HepG2 (cell line): ENCODE data around the gene PHEX. TPM values are rescaled to one million over a fixed set of nuclear protein-coding genes. Genes with fewer than 3 reads are reported as not detected.

Experiments
- ATAC-seq: fragments of 200-7000 bp; cut with Tn5 transposase; 3 replicates; pipeline ENCODE4 v1.9.1; 2020; ENCODE audit warnings: mild to moderate bottlenecking, moderate library complexity
- BruUV-seq: library from RNA; stranded (reverse); fragments of 400-500 nt; replicated peaks from 2 replicates; lab custom pipeline; 2021; lab: Mats Ljungman, UMichigan
- CTCF ChIA-PET: fragments of 300-600 bp; formaldehyde crosslinking; extraction: SDS; loops from one replicate; lab custom pipeline; 2021; ENCODE audit warnings: low total read pairs, inconsistent platforms, low intra/inter-chr PET ratio; lab: Yijun Ruan, JAX
- POLR2A ChIA-PET: fragments of 350-600 bp; sonication (Branson Sonifier 250); formaldehyde crosslinking; loops from one replicate; lab custom pipeline; 2020; ENCODE audit warnings: antibody characterized with exemption, inconsistent platforms; lab: Yijun Ruan, JAX
- DNase-seq: peaks from one replicate; pipeline ENCODE4 v3.0.0-alpha.2; 2015; ENCODE audit warnings: low spot score
- FAIRE-seq: peaks from 3 replicates; lab custom pipeline; 2011; peaks lifted over from hg19 to GRCh38; lab: Jason Lieb, UNC
- H2AFZ ChIP-seq: one replicate; pipeline ENCODE4 v1.6.1; 2011; ENCODE audit warnings: low read length, inconsistent platforms
- H3K27ac ChIP-seq: fragments of 300-600 bp; 3 replicates; pipeline ENCODE4 v1.8.0; 2011; ENCODE audit warnings: mixed run types, mild to moderate bottlenecking, mixed read lengths, low read length, inconsistent platforms; ENCODE audit not compliant: insufficient read depth; ENCODE audit errors: extremely low read length
- H3K27me3 ChIP-seq, 2 experiments: fragments of 200-600 bp in 1 of 2; 2 replicates in 1 of 2; 3 replicates in 1 of 2; pipeline versions ENCODE4 v1.6.0 to v1.8.0; 2011; ENCODE audit warnings: low read length in 2 of 2, mild to moderate bottlenecking in 2 of 2, moderate library complexity in 2 of 2, inconsistent platforms in 1 of 2; ENCODE audit not compliant: insufficient read depth in 2 of 2, control insufficient read depth in 1 of 2
- H3K36me3 ChIP-seq, 2 experiments: fragments of 200-600 bp in 1 of 2; replicated peaks in 1 of 2; 2 replicates in 1 of 2; 3 replicates in 1 of 2; pipeline versions ENCODE4 v1.5.1 to v1.8.0; 2011; ENCODE audit warnings: low read length in 2 of 2, inconsistent platforms in 1 of 2; ENCODE audit not compliant: insufficient read depth in 2 of 2, control insufficient read depth in 1 of 2
- H3K4me1 ChIP-seq: 2 replicates; pipeline ENCODE4 v1.5.1; 2012; ENCODE audit warnings: low read length, inconsistent platforms; ENCODE audit not compliant: insufficient read depth
- H3K4me2 ChIP-seq: 2 replicates; pipeline ENCODE4 v1.6.0; 2011; ENCODE audit warnings: low read depth, low read length, inconsistent platforms
- H3K4me3 ChIP-seq, 3 experiments: fragments of 200-600 bp in 1 of 3; sonication (generic), shearing (Covaris generic) in 1 of 3; replicated peaks in 1 of 3; 2 replicates each; pipeline ENCODE4 v1.5.1; 2011 to 2016; ENCODE audit warnings: low read length in 3 of 3, inconsistent platforms in 2 of 3, low read depth in 2 of 3, mild to moderate bottlenecking in 2 of 3, control low read depth in 1 of 3, mixed read lengths in 1 of 3; ENCODE audit not compliant: insufficient read depth in 1 of 3
- H3K79me2 ChIP-seq: one replicate; pipeline ENCODE4 v1.6.1; 2011; ENCODE audit warnings: low read length, inconsistent platforms; ENCODE audit not compliant: insufficient read depth
- H3K9ac ChIP-seq: 2 replicates; pipeline ENCODE4 v1.6.0; 2011; ENCODE audit warnings: mild to moderate bottlenecking, low read depth, low read length, inconsistent platforms; ENCODE audit not compliant: insufficient read depth
- H3K9me3 ChIP-seq: 2 replicates; pipeline ENCODE4 v1.5.1; 2012; ENCODE audit warnings: mild to moderate bottlenecking, low read length
- H4K20me1 ChIP-seq: 2 replicates; pipeline ENCODE4 v1.6.0; 2011; ENCODE audit warnings: inconsistent platforms, mild to moderate bottlenecking, low read length, moderate library complexity; ENCODE audit not compliant: insufficient read depth
- CSRNP2 ChIP-seq: sonication (generic); formaldehyde crosslinking; conservative IDR thresholded peaks from 2 replicates; pipeline ENCODE4 v1.8.0; 2022; ENCODE audit warnings: low read depth, missing genetic modification reagents
- EHMT2 ChIP-seq: fragments of 200-600 bp; sonication (generic); IDR thresholded peaks from 2 replicates; pipeline ENCODE4 v1.7.0; 2017; ENCODE audit warnings: antibody characterized with exemption, low read depth, low read length, borderline replicate concordance
- ELF4 ChIP-seq: sonication (generic); formaldehyde crosslinking; IDR thresholded peaks from 2 replicates; pipeline ENCODE4 v1.5.0; 2020; ENCODE audit warnings: missing genetic modification reagents, mild to moderate bottlenecking, moderate library complexity, borderline replicate concordance
- ETV6 ChIP-seq: sonication (generic); formaldehyde crosslinking; conservative IDR thresholded peaks from 2 replicates; pipeline ENCODE4 v1.4.0; 2020; ENCODE audit warnings: missing genetic modification reagents
- HOMEZ ChIP-seq: IDR thresholded peaks from 2 replicates; pipeline ENCODE4 v1.6.1; 2016; ENCODE audit warnings: low read depth
- ISL2 ChIP-seq: sonication (generic); formaldehyde crosslinking; IDR thresholded peaks from 2 replicates; pipeline ENCODE4 v1.5.0; 2020; ENCODE audit warnings: missing genetic modification reagents
- NFRKB ChIP-seq: fragments of 450-650 bp; IDR thresholded peaks from 2 replicates; pipeline ENCODE4 v1.6.1; 2017
- PITX1 ChIP-seq: sonication (generic); formaldehyde crosslinking; IDR thresholded peaks from 2 replicates; pipeline ENCODE4 v1.5.1; 2020; ENCODE audit warnings: mild to moderate bottlenecking, missing genetic modification reagents
- RFX3 ChIP-seq: IDR thresholded peaks from 2 replicates; pipeline ENCODE4 v1.6.1; 2016; ENCODE audit warnings: missing biosample characterization, missing genetic modification reagents
- TBP ChIP-seq: sonication (generic); formaldehyde crosslinking; IDR thresholded peaks from 2 replicates; pipeline ENCODE4 v1.5.0; 2020; ENCODE audit warnings: missing genetic modification reagents
- TCF12 ChIP-seq, 2 experiments: fragments of 450-650 bp in 1 of 2; sonication (generic) in 1 of 2; formaldehyde crosslinking in 1 of 2; IDR thresholded peaks; 2 replicates each; pipeline versions ENCODE4 v1.6.1 to v1.8.0; 2017 to 2022; ENCODE audit warnings: antibody characterized with exemption in 1 of 2, mild to moderate bottlenecking in 1 of 2, missing genetic modification reagents in 1 of 2, moderate library complexity in 1 of 2
- TRIM24 ChIP-seq: sonication (generic); formaldehyde crosslinking; IDR thresholded peaks from 2 replicates; pipeline ENCODE4 v1.8.0; 2022; ENCODE audit warnings: mild to moderate bottlenecking, missing genetic modification reagents
- ZBTB2 ChIP-seq: sonication (generic); formaldehyde crosslinking; IDR thresholded peaks from 2 replicates; pipeline ENCODE4 v1.8.0; 2022; ENCODE audit warnings: low read depth, missing genetic modification reagents
- ZIK1 ChIP-seq: sonication (generic); formaldehyde crosslinking; IDR thresholded peaks from 2 replicates; pipeline ENCODE4 v1.5.0; 2020; ENCODE audit warnings: mild to moderate bottlenecking, low read depth, missing genetic modification reagents, borderline replicate concordance
- ZNF337 ChIP-seq: sonication (generic); formaldehyde crosslinking; IDR thresholded peaks from 2 replicates; pipeline ENCODE4 v1.5.1; 2020; ENCODE audit warnings: missing genetic modification reagents, low read depth, mild to moderate bottlenecking, borderline replicate concordance
- ZNF513 ChIP-seq: sonication (generic); formaldehyde crosslinking; conservative IDR thresholded peaks from 2 replicates; pipeline ENCODE4 v1.5.0; 2020; ENCODE audit warnings: missing genetic modification reagents
- ZNF740 ChIP-seq: sonication (generic); formaldehyde crosslinking; IDR thresholded peaks from 2 replicates; pipeline ENCODE4 v1.4.0; 2020; ENCODE audit warnings: missing genetic modification reagents
- WGBS: methylation state at CpG from one replicate; pipeline ENCODE4 v1.1.6; 2017; ENCODE audit warnings: low lambda C conversion rate; 5-methylcytosine and 5-hydroxymethylcytosine counted together
- in situ Hi-C: cut with HindIII; loops from 2 replicates; pipeline ENCODE4 v1.10.0; 2017; ENCODE audit warnings: low pct_unique_long_range_greater_than_20kb; ENCODE audit not compliant: extremely low pct_ligation_motif_present
- intact Hi-C: fragments of 100-400 bp; cut with micrococcal nuclease; formaldehyde crosslinking; loops from one replicate; pipeline ENCODE4 v1.10.0; 2022; ENCODE audit not compliant: unreplicated experiment
- polyA plus RNA-seq, 8 experiments: library from polyadenylated mRNA; depleted of rRNA in 3 of 8; stranded (reverse) in 7 of 8; unstranded in 1 of 8; fragments of >200 nt; fragmentation: Illumina TruSeq in 4 of 8; extraction: Trizol in 4 of 8; gene quantifications; 2 replicates each; pipeline versions ENCODE4 v1.2.1 to v1.2.3, GENCODE V29; 2011 to 2016; ENCODE audit warnings: low read depth in 4 of 8, missing spikeins in 1 of 8, mixed read lengths in 1 of 8; ENCODE audit not compliant: insufficient read depth in 1 of 8
- total RNA-seq, 5 experiments: library from RNA; depleted of rRNA; stranded (reverse); fragments of >200 nt; fragmentation: Illumina TruSeq; extraction: Trizol; gene quantifications; 2 replicates each; pipeline ENCODE4 v1.2.3, GENCODE V29; 2016; ENCODE audit warnings: low read depth in 1 of 5

The PHEX gene
- total and polyA plus RNA-seq, 2 of the 13 experiments (the other 11 are each of a cell fraction or from before 2014, with no cell fraction given), result 0.01 to 0.27 TPM

- TF ChIP-seq TBP (CRISPR knock-in tag) (no peak), CSRNP2 (CRISPR knock-in tag) (no peak), TRIM24 (CRISPR knock-in tag) (no peak), ZIK1 (CRISPR knock-in tag) (no peak), PITX1 (CRISPR knock-in tag) (no peak), TCF12 (IDR thresholded peaks at IDR 0.05) (no peak), TCF12 (CRISPR knock-in tag; IDR thresholded peaks at IDR 0.05) (no peak), ELF4 (CRISPR knock-in tag) (no peak), ZNF740 (no peak)
Observed at GRCh38 chrX:22249371-22249770, 217.2 kb downstream of the PHEX start (continued).

GRCh38 chrX:22268706-22269105 is 236.6 kb downstream of the PHEX start:
- ATAC-seq (no peak), FAIRE-seq (no peak), DNase-seq (no peak)
- POLR2A ChIA-PET, result no interaction called here
- 3% methylated on average over 6 of the region's 6 CpGs for WGBS
- no TSS peak for BruUV-seq
- Histone ChIP-seq H3K9ac (no peak overlapping the region), H3K36me3 (no peaks in the 10 kb centered on the region), H3K4me1 (no peaks in the 10 kb centered on the region), H3K4me2 (no peak overlapping the region), H4K20me1 (no peaks in the 10 kb centered on the region), H3K79me2 (no peaks in the 10 kb centered on the region), H3K4me3 (no peak overlapping the region), H2AFZ (no peak overlapping the region), H3K27ac (no peak overlapping the region), H3K9me3 (no peaks in the 10 kb centered on the region), H3K27me3 (no peaks in the 10 kb centered on the region)
- CTCF ChIA-PET, result no interaction called here
- intact Hi-C loops, result no loop called here
- in situ Hi-C loops, result no loop called here
- TF ChIP-seq ETV6 (CRISPR knock-in tag) (no peak), NFRKB (no peak), ZNF337 (CRISPR knock-in tag) (no peak), ZNF513 (CRISPR knock-in tag) (no peak), RFX3 (CRISPR knock-in tag) (no peak), PITX1 (CRISPR knock-in tag) (no peak), ZBTB2 (no peak), HOMEZ (CRISPR knock-in tag) (no peak), EHMT2 (no peak), ISL2 (CRISPR knock-in tag) (no peak)
